IMR-90 (cell line): ENCODE data around the gene HCN3. TPM values are rescaled to one million over a fixed set of nuclear protein-coding genes. Genes with fewer than 3 reads are reported as not detected.

Source experiments
- ATAC-seq: fragments of 200-7000 bp; cut with Tn5 transposase; 2 replicates; pipeline ENCODE4 v1.9.1; 2020; ENCODE audit warnings: low read depth, mild to moderate bottlenecking, moderate library complexity
- BruUV-seq: library from RNA; stranded (reverse); fragments of 400-500 nt; replicated peaks from 2 replicates; lab custom pipeline; 2021; lab: Mats Ljungman, UMichigan
- CTCF ChIA-PET: fragments of 300-600 bp; formaldehyde crosslinking; extraction: SDS; loops from one replicate; lab custom pipeline; 2021; ENCODE audit warnings: antibody characterized with exemption; lab: Yijun Ruan, JAX
- POLR2A ChIA-PET: fragments of 300-600 bp; sonication (Branson Sonifier 250); formaldehyde crosslinking; loops from one replicate; lab custom pipeline; 2022; ENCODE audit warnings: antibody characterized with exemption; ENCODE audit not compliant: unreplicated experiment; lab: Charles Lee
- DNase-seq: peaks from one replicate; pipeline ENCODE4 v3.0.0; 2013
- H2AFZ ChIP-seq: replicated peaks from 2 replicates; pipeline ENCODE3; 2013; ENCODE audit warnings: low read length, mild to moderate bottlenecking; ENCODE audit not compliant: poor library complexity
- H2AK5ac ChIP-seq: 2 replicates; pipeline ENCODE4 v1.6.1; 2013; ENCODE audit warnings: low read depth, low read length, inconsistent platforms
- H2AK9ac ChIP-seq: replicated peaks from 2 replicates; pipeline ENCODE3; 2013; ENCODE audit warnings: mild to moderate bottlenecking, low read depth, low read length, moderate library complexity; ENCODE audit not compliant: poor library complexity
- H2BK120ac ChIP-seq: 2 replicates; pipeline ENCODE4 v1.6.1; 2013; ENCODE audit warnings: low read depth, low read length, inconsistent platforms
- H2BK15ac ChIP-seq: 3 replicates; pipeline ENCODE4 v1.6.1; 2013; ENCODE audit warnings: low read depth, low read length, inconsistent platforms
- H2BK20ac ChIP-seq: 2 replicates; pipeline ENCODE4 v1.6.1; 2013; ENCODE audit warnings: low read depth, mild to moderate bottlenecking, inconsistent platforms, low read length, moderate library complexity
- H2BK5ac ChIP-seq: 2 replicates; pipeline ENCODE4 v1.6.1; 2013; ENCODE audit warnings: mild to moderate bottlenecking, low read depth, low read length, inconsistent platforms; ENCODE audit not compliant: poor library complexity, severe bottlenecking
- H3K14ac ChIP-seq: replicated peaks from 2 replicates; pipeline ENCODE4 v1.6.1; 2013; ENCODE audit warnings: low read depth, low read length, inconsistent platforms
- H3K18ac ChIP-seq: 2 replicates; pipeline ENCODE4 v1.6.1; 2013; ENCODE audit warnings: low read depth, low read length, control low read depth
- H3K23ac ChIP-seq: 2 replicates; pipeline ENCODE4 v1.6.1; 2013; ENCODE audit warnings: low read depth, low read length, inconsistent platforms
- H3K27ac ChIP-seq: 2 replicates; pipeline ENCODE4 v1.5.1; 2013; ENCODE audit warnings: mild to moderate bottlenecking, control low read depth, low read length; ENCODE audit not compliant: insufficient read depth
- H3K27me3 ChIP-seq: 2 replicates; pipeline ENCODE4 v1.6.1; 2013; ENCODE audit warnings: low read length; ENCODE audit not compliant: control insufficient read depth, insufficient read depth
- H3K36me3 ChIP-seq: 2 replicates; pipeline ENCODE4 v1.6.1; 2013; ENCODE audit warnings: low read length, mixed read lengths; ENCODE audit not compliant: control insufficient read depth, insufficient read depth
- H3K4ac ChIP-seq: 2 replicates; pipeline ENCODE4 v1.6.1; 2013; ENCODE audit warnings: low read depth, low read length, inconsistent platforms
- H3K4me1 ChIP-seq: 2 replicates; pipeline ENCODE4 v1.6.1; 2013; ENCODE audit warnings: low read length, mixed read lengths; ENCODE audit not compliant: control insufficient read depth, insufficient read depth
- H3K4me2 ChIP-seq: 2 replicates; pipeline ENCODE4 v1.6.1; 2013; ENCODE audit warnings: low read depth, mild to moderate bottlenecking, control low read depth, low read length, moderate library complexity
- H3K4me3 ChIP-seq: 2 replicates; pipeline ENCODE4 v1.5.1; 2013; ENCODE audit warnings: low read depth, mild to moderate bottlenecking, control low read depth, low read length, moderate library complexity; ENCODE audit not compliant: insufficient read depth
- H3K56ac ChIP-seq: 2 replicates; pipeline ENCODE4 v1.6.1; 2013; ENCODE audit warnings: low read length, inconsistent platforms; ENCODE audit not compliant: insufficient read depth; ENCODE audit errors: extremely low read depth
- H3K79me1 ChIP-seq, 2 experiments: 2 replicates each; pipeline ENCODE4 v1.6.1; 2013; ENCODE audit warnings: low read length in 2 of 2, inconsistent platforms in 1 of 2, low read depth in 1 of 2
- H3K9ac ChIP-seq: 2 replicates; pipeline ENCODE4 v1.6.1; 2013; ENCODE audit warnings: low read depth, low read length, control low read depth
- H3K9me1 ChIP-seq: 2 replicates; pipeline ENCODE4 v1.6.1; 2013; ENCODE audit warnings: low read length, inconsistent platforms; ENCODE audit not compliant: insufficient read depth
- H3K9me3 ChIP-seq: 2 replicates; pipeline ENCODE4 v1.6.1; 2013; ENCODE audit warnings: low read length; ENCODE audit not compliant: control insufficient read depth, insufficient read depth
- H4K20me1 ChIP-seq: 2 replicates; pipeline ENCODE4 v1.6.1; 2013; ENCODE audit warnings: low read length, inconsistent platforms; ENCODE audit not compliant: insufficient read depth
- H4K5ac ChIP-seq: 2 replicates; pipeline ENCODE4 v1.6.1; 2013; ENCODE audit warnings: mild to moderate bottlenecking, low read depth, low read length, control low read depth
- H4K8ac ChIP-seq, 2 experiments: 2 replicates each; pipeline ENCODE4 v1.6.1; 2013; ENCODE audit warnings: low read depth in 2 of 2, low read length in 2 of 2, control low read depth in 1 of 2, inconsistent platforms in 1 of 2
- H4K91ac ChIP-seq: 2 replicates; pipeline ENCODE4 v1.6.1; 2013; ENCODE audit warnings: low read depth, low read length, inconsistent platforms; ENCODE audit not compliant: insufficient read depth
- CHD1 ChIP-seq: IDR thresholded peaks from 2 replicates; pipeline ENCODE4 v1.6.1; 2012; ENCODE audit warnings: low read depth, low read length, improper control_type of control experiment
- FOS ChIP-seq: fragments of 150-350 bp; IDR thresholded peaks from 2 replicates; pipeline ENCODE4 v1.6.1; 2016; ENCODE audit warnings: low read depth, low read length
- MAFK ChIP-seq: IDR thresholded peaks from 2 replicates; pipeline ENCODE4 v1.6.1; 2012; ENCODE audit warnings: low read depth, low read length, improper control_type of control experiment
- MXI1 ChIP-seq: IDR thresholded peaks from 2 replicates; pipeline ENCODE4 v1.6.1; 2012; ENCODE audit warnings: low read depth, mild to moderate bottlenecking, low read length, moderate library complexity, borderline replicate concordance
- POLR2A ChIP-seq: IDR thresholded peaks from 2 replicates; pipeline ENCODE4 v1.6.1; 2012; ENCODE audit warnings: mild to moderate bottlenecking, low read depth, low read length
- RAD21 ChIP-seq: IDR thresholded peaks from 2 replicates; pipeline ENCODE4 v1.6.1; 2012; ENCODE audit warnings: low read length, improper control_type of control experiment
- RFX5 ChIP-seq: IDR thresholded peaks from 2 replicates; pipeline ENCODE4 v1.8.0; 2012; ENCODE audit warnings: low read depth, mild to moderate bottlenecking, low read length, moderate library complexity
- SMC3 ChIP-seq: fragments of 150-350 bp; IDR thresholded peaks from 2 replicates; pipeline ENCODE4 v1.6.1; 2016; ENCODE audit warnings: low read depth, mild to moderate bottlenecking, antibody characterized with exemption, low read length, moderate library complexity
- WGBS, 2 experiments: methylation state at CpG; one replicate each; pipeline versions ENCODE4 v1.1.5 to v1.1.7; 2013; ENCODE audit warnings: missing lambda C conversion rate in 2 of 2; ENCODE audit not compliant: insufficient read length in 1 of 2; ENCODE audit errors: extremely low coverage in 2 of 2; 5-methylcytosine and 5-hydroxymethylcytosine counted together
- dilution Hi-C: fragments of 300-500 bp; cut with HindIII; formaldehyde crosslinking; loops from one replicate; pipeline ENCODE4 v1.14.3; 2018; ENCODE audit warnings: low sequenced_read_pairs; ENCODE audit not compliant: unreplicated experiment
- in situ Hi-C: fragments of 300-500 bp; cut with MboI; formaldehyde crosslinking; loops from 3 replicates; pipeline ENCODE4 v1.14.3; 2019; ENCODE audit warnings: low sequenced_read_pairs, inconsistent platforms, mixed read lengths
- intact Hi-C: fragments of 100-400 bp; cut with micrococcal nuclease; formaldehyde crosslinking; loops from 2 replicates; pipeline ENCODE4 v1.10.0; 2022
- polyA plus RNA-seq, 3 experiments: library from polyadenylated mRNA; depleted of rRNA; stranded (reverse); fragments of >200 nt; gene quantifications; 2 replicates each; pipeline ENCODE4 v1.2.3, GENCODE V29; 2012; ENCODE audit warnings: low replicate concordance in 1 of 3
- total RNA-seq: library from RNA; depleted of rRNA; stranded (reverse); fragments of >200 nt; gene quantifications from 2 replicates; pipeline ENCODE4 v1.2.3, GENCODE V29; 2012
- TF ChIP-seq, protein P1 (sequence below): conservative IDR thresholded peaks from 2 replicates; pipeline ENCODE4 v1.5.1; 2012; ENCODE audit warnings: mild to moderate bottlenecking, low read depth, low read length, improper control_type of control experiment
- TF ChIP-seq, protein P2 (sequence below): fragments of 150-350 bp; IDR thresholded peaks from 2 replicates; pipeline ENCODE4 v1.6.1; 2017; ENCODE audit warnings: mild to moderate bottlenecking, antibody characterized with exemption, low read length, low read depth

The HCN3 gene
- total and polyA plus RNA-seq, 2 of the 4 experiments (the other 2 are of a cell fraction), result 0.36 to 2.7 TPM

DNA sequence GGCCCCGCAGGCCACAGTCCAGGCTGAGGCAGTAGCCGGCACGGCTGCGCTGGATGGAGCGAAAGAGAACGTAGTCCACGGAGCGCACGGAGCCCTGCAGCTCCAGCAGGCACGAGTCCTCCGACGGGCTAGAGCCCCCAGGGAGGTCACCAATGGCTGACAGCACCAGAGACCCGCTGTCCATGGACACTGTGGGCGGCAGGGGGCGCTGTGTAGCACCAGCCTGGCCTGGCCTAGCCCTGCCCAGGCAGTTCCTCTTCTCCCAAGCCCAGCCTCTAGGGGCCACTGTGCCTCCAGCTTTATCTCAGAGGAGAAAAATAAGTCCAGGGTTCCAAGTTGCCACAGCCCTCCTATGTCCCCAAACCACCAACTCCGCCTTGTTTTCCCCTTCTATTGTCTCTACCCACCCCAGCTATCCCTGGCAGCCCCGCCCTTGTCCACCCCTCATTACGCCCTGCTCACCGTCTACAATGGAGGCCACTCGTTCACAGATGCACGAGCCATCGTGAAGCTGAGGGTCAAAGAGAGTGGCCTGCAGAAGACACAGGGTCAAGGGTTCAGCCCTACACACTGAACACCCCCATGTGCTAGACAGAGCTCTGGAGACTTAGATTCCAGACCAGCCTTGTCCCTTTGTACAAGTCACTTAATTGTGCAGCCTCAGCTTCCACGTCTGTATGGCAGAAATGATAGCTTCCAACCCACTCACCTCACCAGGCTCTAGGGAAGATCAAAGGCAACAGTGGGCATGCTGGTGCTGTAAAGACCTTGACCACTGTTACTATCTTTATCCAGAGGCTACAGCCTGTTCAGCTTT lies 26.4 kb upstream of the HCN3 start:
- H2BK5ac ChIP-seq, result no peak overlapping the region
- no peak overlapping the region for H2BK120ac ChIP-seq
- BruUV-seq, result no TSS peak
- dilution Hi-C loops (no loop called here), intact Hi-C loops (loop anchor here (1.0 to 5.0 kb wide), 3 partner anchors 72 to 397 kb away; no protein-coding TSS in a partner anchor), in situ Hi-C loops (no loop called here)
- H3K23ac ChIP-seq, result no peak overlapping the region; the same call in 1 of the 2 replicates
- H2BK20ac ChIP-seq, result no peak overlapping the region
- no peak overlapping the region for H3K4me3 ChIP-seq
- 17% methylated on average over 19 of the region's 23 CpGs; no CpG with 5 or more reads in 1 of the 2 experiments for whole genome bisulfite sequencing, 2 experiments
- peak; percentile 78 for ATAC-seq
- CTCF ChIA-PET, result interaction anchor here (0.5 to 1.7 kb wide), 21 partner anchors 8 to 493 kb away, joined by 3 to 6 read pairs (median 3); partner anchors contain the start of gene CLK2
- H3K18ac ChIP-seq, result no peak overlapping the region
- H3K4me1 ChIP-seq, result peaks cover 15% of the 10 kb centered on the region
- peak overlapping the region; percentile 71 for H3K4ac ChIP-seq
- H2AK5ac ChIP-seq, result peak overlapping the region; percentile 37; the same call in 1 of the 2 replicates
- peaks cover 4% of the 10 kb centered on the region; the same call in 1 of the 2 replicates for H3K9me1 ChIP-seq
- peak; percentile 34; the same call in 1 of the 2 replicates for TF ChIP-seq POLR2A
- TF ChIP-seq FOS, result no peak
- TF ChIP-seq, protein P1, sequence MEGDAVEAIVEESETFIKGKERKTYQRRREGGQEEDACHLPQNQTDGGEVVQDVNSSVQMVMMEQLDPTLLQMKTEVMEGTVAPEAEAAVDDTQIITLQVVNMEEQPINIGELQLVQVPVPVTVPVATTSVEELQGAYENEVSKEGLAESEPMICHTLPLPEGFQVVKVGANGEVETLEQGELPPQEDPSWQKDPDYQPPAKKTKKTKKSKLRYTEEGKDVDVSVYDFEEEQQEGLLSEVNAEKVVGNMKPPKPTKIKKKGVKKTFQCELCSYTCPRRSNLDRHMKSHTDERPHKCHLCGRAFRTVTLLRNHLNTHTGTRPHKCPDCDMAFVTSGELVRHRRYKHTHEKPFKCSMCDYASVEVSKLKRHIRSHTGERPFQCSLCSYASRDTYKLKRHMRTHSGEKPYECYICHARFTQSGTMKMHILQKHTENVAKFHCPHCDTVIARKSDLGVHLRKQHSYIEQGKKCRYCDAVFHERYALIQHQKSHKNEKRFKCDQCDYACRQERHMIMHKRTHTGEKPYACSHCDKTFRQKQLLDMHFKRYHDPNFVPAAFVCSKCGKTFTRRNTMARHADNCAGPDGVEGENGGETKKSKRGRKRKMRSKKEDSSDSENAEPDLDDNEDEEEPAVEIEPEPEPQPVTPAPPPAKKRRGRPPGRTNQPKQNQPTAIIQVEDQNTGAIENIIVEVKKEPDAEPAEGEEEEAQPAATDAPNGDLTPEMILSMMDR, result peak; percentile 100
- TF ChIP-seq CHD1, result no peak
- peak; percentile 89 for TF ChIP-seq SMC3
- TF ChIP-seq, protein P2, sequence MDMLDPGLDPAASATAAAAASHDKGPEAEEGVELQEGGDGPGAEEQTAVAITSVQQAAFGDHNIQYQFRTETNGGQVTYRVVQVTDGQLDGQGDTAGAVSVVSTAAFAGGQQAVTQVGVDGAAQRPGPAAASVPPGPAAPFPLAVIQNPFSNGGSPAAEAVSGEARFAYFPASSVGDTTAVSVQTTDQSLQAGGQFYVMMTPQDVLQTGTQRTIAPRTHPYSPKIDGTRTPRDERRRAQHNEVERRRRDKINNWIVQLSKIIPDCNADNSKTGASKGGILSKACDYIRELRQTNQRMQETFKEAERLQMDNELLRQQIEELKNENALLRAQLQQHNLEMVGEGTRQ, result no peak
- TF ChIP-seq RFX5, result no peak
- 0 out of 2 replicates have a peak, but pooled peaks have one; percentile 21 for TF ChIP-seq MXI1
- TF ChIP-seq MAFK, result no peak
- TF ChIP-seq RAD21, result peak; percentile 93
- POLR2A ChIA-PET, result no interaction called here
- H2BK15ac ChIP-seq, result no peak overlapping the region
- H3K36me3 ChIP-seq, result peaks cover 16% of the 10 kb centered on the region
- no peak overlapping the region for H3K4me2 ChIP-seq
- H3K9me3 ChIP-seq, result no peaks in the 10 kb centered on the region
- peak; percentile 85 for DNase-seq
- H4K20me1 ChIP-seq, result no peaks in the 10 kb centered on the region
- H2AFZ ChIP-seq, result peak overlapping the region; percentile 93
- H3K27ac ChIP-seq, result peak overlapping the region; percentile 12; the same call in 1 of the 2 replicates
- peaks cover 12 to 31% of the 10 kb centered on the region in 2 experiments for H3K79me1 ChIP-seq
- no peak overlapping the region for H4K91ac ChIP-seq
- H3K9ac ChIP-seq, result no peak overlapping the region
- peak overlapping the region in 1 of 2 experiments; percentile 82; a peak in 2 of 4 replicates for H4K8ac ChIP-seq
- no peaks in the 10 kb centered on the region for H3K27me3 ChIP-seq
- H4K5ac ChIP-seq, result peak overlapping the region; percentile 40; the same call in 1 of the 2 replicates
- H3K56ac ChIP-seq, result no peak overlapping the region
- no peak overlapping the region; the same call in 1 of the 2 replicates for H3K14ac ChIP-seq
- H2AK9ac ChIP-seq, result peak overlapping the region; percentile 66
